Erythroblast (primary cell): ENCODE results near the gene CYB561D2.

ENCODE experiments used
- GATA1 ChIP-seq: IDR thresholded peaks from 2 replicates; pipeline ENCODE4 v1.6.1; 2011; ENCODE audit warnings: low read depth, mild to moderate bottlenecking, control low read depth, low read length, moderate library complexity
- POLR2A ChIP-seq: IDR thresholded peaks from 2 replicates; pipeline ENCODE4 v1.6.1; 2011; ENCODE audit warnings: mild to moderate bottlenecking, low read length

DNA sequence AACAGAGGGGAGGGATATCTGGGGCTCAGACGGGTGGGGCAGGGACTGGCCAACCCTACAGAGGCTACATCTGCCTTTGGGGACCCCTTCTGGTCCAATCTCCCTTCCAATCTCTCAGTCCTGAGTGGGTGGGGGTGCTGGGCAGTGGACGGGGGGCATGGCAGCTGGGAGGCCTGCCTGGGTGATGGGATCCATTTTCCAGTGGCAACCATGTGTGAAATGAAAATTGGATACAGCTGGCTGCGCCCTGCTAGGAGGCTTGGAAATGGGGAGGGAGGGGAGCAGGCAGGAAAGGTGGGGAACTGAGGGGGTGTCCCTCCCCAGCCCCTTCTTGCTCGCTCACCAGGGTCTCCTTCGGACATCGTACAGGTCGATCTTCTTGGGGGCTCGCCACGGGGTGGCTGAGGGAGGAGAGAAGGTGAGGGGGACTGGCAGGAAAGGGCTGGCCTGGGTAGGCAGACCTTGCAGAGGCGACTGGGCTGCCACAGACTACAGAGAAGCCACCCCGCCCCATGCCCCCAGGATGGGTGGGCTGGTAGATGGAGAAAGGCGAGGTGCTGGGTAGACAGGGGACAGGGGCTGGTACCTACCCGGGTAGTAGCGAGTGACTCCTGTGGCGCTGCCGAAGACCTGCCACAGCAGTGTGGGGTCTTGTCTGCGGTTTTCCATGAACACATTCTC, 29.9 kb downstream of the CYB561D2 start:
- TF ChIP-seq POLR2A (no peak), GATA1 (no peak)
